Measurements from ENCODE around the gene DLX1. TPM values are rescaled to one million over a fixed set of nuclear protein-coding genes. Genes with fewer than 3 reads are reported as not detected.

Gene DLX1
- total RNA-seq, 2 experiments from 2014 or later: not detected

- H3K36me3 Mint-ChIP-seq (ENCODE audit: low read depth): peaks cover 12% of the 10 kb centered on the region
- H3K9me3 Mint-ChIP-seq: no peaks in the 10 kb centered on the region
- ChIA-PET CTCF (interaction anchor here (1.4 kb wide), 2 partner anchors 14 to 395 kb away, joined by 3 read pairs; no protein-coding TSS in a partner anchor), POLR2A (no interaction called here)
- ATAC-seq (ENCODE audit: poor library complexity): no peak
- no peaks in the 10 kb centered on the region for H3K36me3 ChIP-seq (ENCODE audit: insufficient read depth, low read length)
- H3K4me1 ChIP-seq (ENCODE audit: insufficient read depth, low read length): no peaks in the 10 kb centered on the region
- DNase-seq: no peak
- peaks cover 45% of the 10 kb centered on the region for H3K27me3 Mint-ChIP-seq
- H3K4me1 Mint-ChIP-seq (ENCODE audit: low read depth): no peaks in the 10 kb centered on the region
- peaks cover 3 to 7% of the 10 kb centered on the region in 2 experiments for H3K27me3 ChIP-seq (ENCODE audit: control insufficient read depth in 1 of 2, insufficient read depth in 2 of 2, low read length in 2 of 2)
- H3K27ac Mint-ChIP-seq: no peak overlapping the region
- no peak for TF ChIP-seq CTCF (IDR thresholded peaks at IDR 0.05)
- H3K9me3 ChIP-seq (ENCODE audit: control insufficient read depth in 1 of 2, insufficient read depth in 1 of 2, low read length in 2 of 2): no peaks in the 10 kb centered on the region
- H3K4me3 ChIP-seq (ENCODE audit: low read length): no peak overlapping the region
- H3K4me3 Mint-ChIP-seq: no peak overlapping the region
- intact Hi-C loops (cut with DNase I, micrococcal nuclease): loop anchor here in 1 of 2 experiments (10.0 kb wide), 1 partner anchor 68 kb away; no protein-coding TSS in a partner anchor
- H3K27ac ChIP-seq (ENCODE audit: low read depth in 1 of 2, low read length in 2 of 2): no peak overlapping the region
Measured at GRCh38 chr2:172072706-172073105, 12.6 kb upstream of the DLX1 start.

DNA sequence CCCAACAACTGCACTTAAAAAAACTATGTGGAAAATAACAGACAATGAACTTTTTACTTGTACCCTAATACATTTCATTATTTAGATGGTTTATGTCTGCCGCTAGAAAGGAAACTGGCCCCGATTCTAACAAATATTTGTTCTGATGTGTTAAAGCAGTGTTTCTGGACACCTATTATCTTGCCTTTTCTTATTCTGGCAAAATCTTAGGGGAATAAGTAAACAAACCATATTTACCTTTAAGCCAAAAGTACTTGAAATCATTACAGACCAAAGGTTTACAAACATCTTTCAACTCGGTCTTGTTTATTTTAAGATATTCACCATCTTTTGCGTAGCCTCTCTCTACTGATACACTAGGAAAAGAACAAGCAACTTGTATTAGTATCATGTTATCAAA lies 11.8 kb upstream of the DLX1 start:
- no peaks in the 10 kb centered on the region for H3K9me3 Mint-ChIP-seq
- Histone ChIP-seq H3K27ac (ENCODE audit: low read depth in 1 of 2, low read length in 2 of 2) (no peak overlapping the region), H3K27me3 (ENCODE audit: control insufficient read depth in 1 of 2, insufficient read depth in 2 of 2, low read length in 2 of 2) (peaks cover 9 to 11% of the 10 kb centered on the region in 2 experiments), H3K36me3 (ENCODE audit: insufficient read depth, low read length) (no peaks in the 10 kb centered on the region), H3K4me3 (ENCODE audit: low read length) (no peak overlapping the region), H3K4me1 (ENCODE audit: insufficient read depth, low read length) (no peaks in the 10 kb centered on the region), H3K9me3 (ENCODE audit: control insufficient read depth in 1 of 2, insufficient read depth in 1 of 2, low read length in 2 of 2) (peaks cover 0 to under 1% of the 10 kb centered on the region in 2 experiments)
- peaks cover 52% of the 10 kb centered on the region for H3K27me3 Mint-ChIP-seq
- TF ChIP-seq CTCF (IDR thresholded peaks at IDR 0.05): no peak
- no peaks in the 10 kb centered on the region for H3K4me1 Mint-ChIP-seq (ENCODE audit: low read depth)
- H3K27ac Mint-ChIP-seq: no peak overlapping the region
- H3K36me3 Mint-ChIP-seq (ENCODE audit: low read depth): peaks cover 12% of the 10 kb centered on the region
- ChIA-PET CTCF (interaction anchor here (1.4 kb wide), 2 partner anchors 13 to 394 kb away, joined by 3 read pairs; no protein-coding TSS in a partner anchor), POLR2A (interaction anchor here (0.6 kb wide), 1 partner anchor 9 kb away, joined by 3 read pairs; no protein-coding TSS in a partner anchor)
- DNase-seq: no peak
- ATAC-seq (ENCODE audit: poor library complexity): no peak
- no peak overlapping the region for H3K4me3 Mint-ChIP-seq
- intact Hi-C loops (cut with DNase I, micrococcal nuclease): loop anchor here in 1 of 2 experiments (10.0 kb wide), 1 partner anchor 69 kb away; no protein-coding TSS in a partner anchor

- no peak for ATAC-seq (ENCODE audit: poor library complexity)
- Mint-ChIP-seq H3K36me3 (ENCODE audit: low read depth) (peaks cover 8% of the 10 kb centered on the region), H3K27me3 (peaks cover 60% of the 10 kb centered on the region)
Measured at GRCh38 chr2:172074254-172074653, 11.1 kb upstream of the DLX1 start.

More at GRCh38 chr2:172074254-172074653, 11.1 kb upstream of the DLX1 start:
- ChIA-PET CTCF (interaction anchor here (1.4 kb wide), 1 partner anchor 393 kb away, joined by 3 read pairs; no protein-coding TSS in a partner anchor), POLR2A (no interaction called here)
- Histone ChIP-seq H3K4me1 (ENCODE audit: insufficient read depth, low read length) (no peaks in the 10 kb centered on the region), H3K27me3 (ENCODE audit: control insufficient read depth in 1 of 2, insufficient read depth in 2 of 2, low read length in 2 of 2) (peaks cover 16 to 18% of the 10 kb centered on the region in 2 experiments), H3K4me3 (ENCODE audit: low read length) (no peak overlapping the region), H3K27ac (ENCODE audit: low read depth in 1 of 2, low read length in 2 of 2) (no peak overlapping the region), H3K9me3 (ENCODE audit: control insufficient read depth in 1 of 2, insufficient read depth in 1 of 2, low read length in 2 of 2) (peaks cover 0 to 4% of the 10 kb centered on the region in 2 experiments), H3K36me3 (ENCODE audit: insufficient read depth, low read length) (no peaks in the 10 kb centered on the region)
- Mint-ChIP-seq H3K9me3 (no peaks in the 10 kb centered on the region), H3K4me3 (no peak overlapping the region), H3K4me1 (ENCODE audit: low read depth) (no peaks in the 10 kb centered on the region), H3K27ac (no peak overlapping the region)
- no peak for TF ChIP-seq CTCF (IDR thresholded peaks at IDR 0.05)
- intact Hi-C loops (cut with DNase I, micrococcal nuclease): loop anchor here in 1 of 2 experiments (10.0 kb wide), 1 partner anchor 69 kb away; no protein-coding TSS in a partner anchor
- DNase-seq: no peak

All from CD4-positive, alpha-beta T cell (primary cell).